GM21515 (cell line): Measurements from ENCODE around the gene PDGFRB.

Experiments used
- ATAC-seq: cut with Tn5 transposase; IDR thresholded peaks from one replicate; pipeline ENCODE4 v1.9.1; 2021; ENCODE audit not compliant: unreplicated experiment

Gene PDGFRB

GRCh38 chr5:150147670-150148069, 8.0 kb downstream of the PDGFRB start:
- no peak for ATAC-seq

GRCh38 chr5:150146862-150147601, 8.6 kb downstream of the PDGFRB start:
- no peak for ATAC-seq

GRCh38 chr5:150146235-150146634, 9.4 kb downstream of the PDGFRB start:
- no peak for ATAC-seq

- no peak for ATAC-seq
Measured at GRCh38 chr5:150144879-150145278, 10.8 kb downstream of the PDGFRB start.

- no peak for ATAC-seq
Measured at GRCh38 chr5:150144246-150144801, 11.3 kb downstream of the PDGFRB start.

- no peak for ATAC-seq
Measured at GRCh38 chr5:150143350-150144245, 12.0 kb downstream of the PDGFRB start.

GRCh38 chr5:150142959-150143349, 12.7 kb downstream of the PDGFRB start:
- ATAC-seq = no peak

- no peak for ATAC-seq
Measured at GRCh38 chr5:150142185-150142958, 13.3 kb downstream of the PDGFRB start.

GRCh38 chr5:150141544-150142184, 14.0 kb downstream of the PDGFRB start:
- ATAC-seq = no peak

- ATAC-seq = no peak
Measured at GRCh38 chr5:150140830-150141229, 14.8 kb downstream of the PDGFRB start.

GRCh38 chr5:150139334-150139733, 16.3 kb downstream of the PDGFRB start:
- ATAC-seq = no peak

GRCh38 chr5:150138551-150139265, 16.9 kb downstream of the PDGFRB start:
- no peak for ATAC-seq

- no peak for ATAC-seq
Measured at GRCh38 chr5:150137997-150138396, 17.6 kb downstream of the PDGFRB start.

- ATAC-seq = no peak
Measured at GRCh38 chr5:150137168-150137957, 18.3 kb downstream of the PDGFRB start.

GRCh38 chr5:150136305-150137167, 19.1 kb downstream of the PDGFRB start:
- ATAC-seq = no peak

GRCh38 chr5:150135557-150136304, 19.9 kb downstream of the PDGFRB start:
- ATAC-seq = no peak

GRCh38 chr5:150134198-150134588, 21.5 kb downstream of the PDGFRB start:
- ATAC-seq = no peak
